Measurements from ENCODE around the gene SLC22A7.
A peak's percentile ranks its signal among the peaks of the same experiment; 100 is the strongest.

The SLC22A7 gene

GRCh38 chr6:43267619-43268354 is 30.3 kb upstream of the SLC22A7 start:
- no peak for DNase-seq

- no peak for DNase-seq
Observed at GRCh38 chr6:43268355-43268700, 29.7 kb upstream of the SLC22A7 start.

GRCh38 chr6:43268782-43269272 is 29.2 kb upstream of the SLC22A7 start:
- no peak for DNase-seq

- no peak for DNase-seq
Observed at GRCh38 chr6:43269273-43270007, 28.6 kb upstream of the SLC22A7 start.

- DNase-seq, result no peak
Observed at GRCh38 chr6:43271103-43271815, 26.8 kb upstream of the SLC22A7 start.

GRCh38 chr6:43271944-43272343 is 26.1 kb upstream of the SLC22A7 start:
- no peak for DNase-seq

- no peak for DNase-seq
Observed at GRCh38 chr6:43273707-43274106, 24.4 kb upstream of the SLC22A7 start.

- no peak for DNase-seq
Observed at GRCh38 chr6:43274127-43274915, 23.7 kb upstream of the SLC22A7 start.

GRCh38 chr6:43274916-43275597 is 23.0 kb upstream of the SLC22A7 start:
- DNase-seq, result peak; percentile 17

- DNase-seq, result no peak
Observed at GRCh38 chr6:43275801-43276576, 22.1 kb upstream of the SLC22A7 start.

GRCh38 chr6:43276577-43277305 is 21.3 kb upstream of the SLC22A7 start:
- DNase-seq, result no peak

- DNase-seq, result no peak
Observed at GRCh38 chr6:43277306-43277642, 20.8 kb upstream of the SLC22A7 start.

GRCh38 chr6:43277643-43278523 is 20.2 kb upstream of the SLC22A7 start:
- no peak for DNase-seq

GRCh38 chr6:43278524-43279078 is 19.5 kb upstream of the SLC22A7 start:
- no peak for DNase-seq

GRCh38 chr6:43280234-43280633 is 17.8 kb upstream of the SLC22A7 start:
- DNase-seq, result no peak

GRCh38 chr6:43282060-43282459 is 16.0 kb upstream of the SLC22A7 start:
- DNase-seq, result no peak

GRCh38 chr6:43282636-43283513 is 15.2 kb upstream of the SLC22A7 start:
- no peak for DNase-seq

GRCh38 chr6:43283514-43283901 is 14.6 kb upstream of the SLC22A7 start:
- DNase-seq, result no peak
